Ishikawa (cell line): ENCODE results near the gene CBX8.

ENCODE experiments used
- CEBPB ChIP-seq: IDR thresholded peaks from 2 replicates; pipeline ENCODE4 v1.6.1; 2012
- CREB1 ChIP-seq: IDR thresholded peaks from 2 replicates; pipeline ENCODE4 v1.6.1; 2012; ENCODE audit warnings: low read depth
- EGR1 ChIP-seq: IDR thresholded peaks from 2 replicates; pipeline ENCODE4 v1.6.1; 2012
- EP300 ChIP-seq: IDR thresholded peaks from 2 replicates; pipeline ENCODE4 v1.6.1; 2012; ENCODE audit warnings: borderline replicate concordance
- FOXM1 ChIP-seq: IDR thresholded peaks from 2 replicates; pipeline ENCODE4 v1.6.1; 2012; ENCODE audit warnings: low read depth, borderline replicate concordance
- MAX ChIP-seq: IDR thresholded peaks from 2 replicates; pipeline ENCODE4 v1.6.1; 2012
- NFIC ChIP-seq: IDR thresholded peaks from 2 replicates; pipeline ENCODE4 v1.6.1; 2012
- RAD21 ChIP-seq: IDR thresholded peaks from 2 replicates; pipeline ENCODE4 v1.6.1; 2012; ENCODE audit warnings: low read depth
- REST ChIP-seq: IDR thresholded peaks from 2 replicates; pipeline ENCODE4 v1.6.1; 2012; ENCODE audit warnings: low read depth, mild to moderate bottlenecking
- TAF1 ChIP-seq: IDR thresholded peaks from 2 replicates; pipeline ENCODE4 v1.6.1; 2012; ENCODE audit warnings: low read depth, mild to moderate bottlenecking
- TCF12 ChIP-seq: IDR thresholded peaks from 2 replicates; pipeline ENCODE4 v1.6.1; 2012; ENCODE audit warnings: low read depth
- TEAD4 ChIP-seq: IDR thresholded peaks from 2 replicates; pipeline ENCODE4 v1.6.1; 2012
- USF1 ChIP-seq: IDR thresholded peaks from 2 replicates; pipeline ENCODE4 v1.6.1; 2012
- YY1 ChIP-seq: IDR thresholded peaks from 2 replicates; pipeline ENCODE4 v1.6.1; 2012; ENCODE audit warnings: low read depth
- ZBTB7A ChIP-seq: IDR thresholded peaks from 2 replicates; pipeline ENCODE4 v1.6.1; 2012; ENCODE audit warnings: low read depth

Gene CBX8

GRCh38 chr17:79811868-79812352 lies 15.0 kb upstream of the CBX8 start:
- TF ChIP-seq ZBTB7A = peak; percentile 11; the same call in 1 of the 2 replicates
- TF ChIP-seq TCF12 = no peak
- TF ChIP-seq EGR1 = no peak
- TF ChIP-seq USF1 = no peak
- no peak for TF ChIP-seq YY1
- no peak for TF ChIP-seq REST
- no peak for TF ChIP-seq CREB1
- TF ChIP-seq FOXM1 = no peak

- TF ChIP-seq MAX = peak; percentile 51
- TF ChIP-seq YY1 = 0 out of 2 replicates have a peak, but pooled peaks have one; percentile 33
- peak; percentile 92 for TF ChIP-seq ZBTB7A
- no peak for TF ChIP-seq CEBPB
- TF ChIP-seq RAD21 = peak; percentile 24; the same call in 1 of the 2 replicates
- TF ChIP-seq EGR1 = peak; percentile 79
- no peak for TF ChIP-seq TEAD4
- peak; percentile 24 for TF ChIP-seq NFIC
These were observed 14.4 kb upstream of the CBX8 start for GRCh38 chr17:79811011-79811867.

GRCh38 chr17:79810130-79811010 lies 13.5 kb upstream of the CBX8 start:
- TF ChIP-seq MAX = no peak
- peak; percentile 42; the same call in 1 of the 2 replicates for TF ChIP-seq EP300
- TF ChIP-seq EGR1 = peak; percentile 71
- TF ChIP-seq RAD21 = no peak

GRCh38 chr17:79809530-79810129 lies 12.8 kb upstream of the CBX8 start:
- TF ChIP-seq EGR1 (no peak), CREB1 (no peak), TAF1 (no peak), CEBPB (no peak), MAX (0 out of 2 replicates have a peak, but pooled peaks have one; percentile 35), EP300 (no peak), TCF12 (no peak), ZBTB7A (0 out of 2 replicates have a peak, but pooled peaks have one; percentile 10), NFIC (peak; percentile 12; the same call in 1 of the 2 replicates), RAD21 (no peak), FOXM1 (no peak)

- no peak for TF ChIP-seq USF1
- TF ChIP-seq RAD21 = peak; percentile 96
- no peak for TF ChIP-seq TAF1
- peak; percentile 28; the same call in 1 of the 2 replicates for TF ChIP-seq MAX
These were observed 12.1 kb upstream of the CBX8 start for GRCh38 chr17:79808763-79809529.

GRCh38 chr17:79806863-79807720 lies 10.2 kb upstream of the CBX8 start:
- TF ChIP-seq FOXM1 = no peak
- no peak for TF ChIP-seq TAF1
- no peak for TF ChIP-seq CEBPB
- TF ChIP-seq TEAD4 = no peak
- TF ChIP-seq RAD21 = no peak
- no peak for TF ChIP-seq EGR1
